Nephron progenitor cell (in vitro differentiated cells): ENCODE results near the gene EGR2.

ENCODE experiments used
- DNase-seq: peaks from one replicate; pipeline ENCODE4 v3.0.0; 2021
- H3K27ac Mint-ChIP-seq: 2 replicates; pipeline ENCODE4 v1.8.0; 2021; ENCODE audit warnings: mild to moderate bottlenecking, moderate library complexity, mixed read lengths
- H3K27me3 Mint-ChIP-seq: 2 replicates; pipeline ENCODE4 v1.8.0; 2021; ENCODE audit warnings: mild to moderate bottlenecking, low read depth, mixed read lengths; ENCODE audit not compliant: poor library complexity
- H3K36me3 Mint-ChIP-seq: 2 replicates; pipeline ENCODE4 v1.8.0; 2021; ENCODE audit warnings: low read depth, mixed read lengths
- H3K4me1 Mint-ChIP-seq: 2 replicates; pipeline ENCODE4 v1.8.0; 2021; ENCODE audit warnings: mixed read lengths
- H3K4me3 Mint-ChIP-seq: 2 replicates; pipeline ENCODE4 v1.8.0; 2021; ENCODE audit warnings: mild to moderate bottlenecking, moderate library complexity, mixed read lengths
- H3K9me3 Mint-ChIP-seq: 2 replicates; pipeline ENCODE4 v1.8.0; 2021; ENCODE audit warnings: mild to moderate bottlenecking, moderate library complexity, mixed read lengths
- CTCF ChIP-seq: fragments of 200-600 bp; sonication (generic); IDR thresholded peaks from 2 replicates; pipeline ENCODE4 v1.5.0; 2021; ENCODE audit warnings: antibody characterized with exemption

The EGR2 gene

DNA sequence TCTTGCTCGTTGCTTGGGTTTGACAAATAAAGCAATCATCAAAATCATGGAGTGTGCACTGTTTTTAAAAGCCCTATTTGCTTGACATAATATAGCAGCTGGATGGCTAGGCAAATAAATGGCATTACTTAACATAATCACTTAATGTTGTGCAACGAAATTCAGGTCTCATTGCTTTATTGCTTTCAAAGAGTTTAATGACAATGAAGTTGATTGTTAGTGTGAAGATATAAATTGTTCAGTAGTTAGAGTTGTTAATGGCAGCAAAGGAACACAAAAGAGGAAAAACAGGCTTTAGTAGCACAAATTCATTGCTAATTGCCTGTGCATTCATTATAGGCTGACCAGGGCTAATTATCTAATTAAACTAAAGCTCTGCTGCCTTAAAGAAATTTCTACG lies 19.3 kb downstream of the EGR2 start:
- Mint-ChIP-seq H3K9me3 (no peaks in the 10 kb centered on the region), H3K4me1 (peaks cover 29% of the 10 kb centered on the region), H3K4me3 (no peak overlapping the region), H3K36me3 (no peaks in the 10 kb centered on the region), H3K27ac (no peak overlapping the region), H3K27me3 (peaks cover 16% of the 10 kb centered on the region)
- no peak for TF ChIP-seq CTCF
- DNase-seq, result no peak

GRCh38 chr10:62795762-62796161 lies 20.4 kb downstream of the EGR2 start:
- Mint-ChIP-seq H3K4me1 (peaks cover 29% of the 10 kb centered on the region), H3K9me3 (no peaks in the 10 kb centered on the region), H3K27ac (no peak overlapping the region), H3K4me3 (no peak overlapping the region), H3K27me3 (peaks cover 16% of the 10 kb centered on the region), H3K36me3 (no peaks in the 10 kb centered on the region)
- TF ChIP-seq CTCF, result no peak
- DNase-seq, result no peak

GRCh38 chr10:62795100-62795499 lies 21.1 kb downstream of the EGR2 start:
- H3K36me3 Mint-ChIP-seq, result no peaks in the 10 kb centered on the region
- no peaks in the 10 kb centered on the region for H3K9me3 Mint-ChIP-seq
- no peak overlapping the region for H3K4me3 Mint-ChIP-seq
- no peak for DNase-seq
- peaks cover 29% of the 10 kb centered on the region for H3K4me1 Mint-ChIP-seq
- TF ChIP-seq CTCF, result no peak
- no peak overlapping the region for H3K27ac Mint-ChIP-seq
- peaks cover 16% of the 10 kb centered on the region for H3K27me3 Mint-ChIP-seq

GRCh38 chr10:62794306-62794705 lies 21.9 kb downstream of the EGR2 start:
- Mint-ChIP-seq H3K9me3 (no peaks in the 10 kb centered on the region), H3K4me1 (peaks cover 29% of the 10 kb centered on the region), H3K4me3 (no peak overlapping the region), H3K36me3 (no peaks in the 10 kb centered on the region), H3K27me3 (peaks cover 14% of the 10 kb centered on the region), H3K27ac (no peak overlapping the region)
- DNase-seq, result no peak
- TF ChIP-seq CTCF, result no peak

- H3K9me3 Mint-ChIP-seq, result peaks cover 8% of the 10 kb centered on the region
- no peak for TF ChIP-seq CTCF
- DNase-seq, result no peak
- H3K4me3 Mint-ChIP-seq, result no peak overlapping the region
- H3K27me3 Mint-ChIP-seq, result peaks cover 6% of the 10 kb centered on the region
- H3K27ac Mint-ChIP-seq, result no peak overlapping the region
- no peaks in the 10 kb centered on the region for H3K36me3 Mint-ChIP-seq
- H3K4me1 Mint-ChIP-seq, result peaks cover 16% of the 10 kb centered on the region
These were observed 23.9 kb downstream of the EGR2 start for GRCh38 chr10:62792261-62792660.

- H3K27ac Mint-ChIP-seq, result no peak overlapping the region
- no peak for DNase-seq
These were observed 25.6 kb downstream of the EGR2 start for GRCh38 chr10:62790571-62790970.

More at GRCh38 chr10:62790571-62790970, 25.6 kb downstream of the EGR2 start:
- Mint-ChIP-seq H3K36me3 (peaks cover 4% of the 10 kb centered on the region), H3K27me3 (no peaks in the 10 kb centered on the region), H3K4me3 (no peak overlapping the region), H3K9me3 (peaks cover 25% of the 10 kb centered on the region), H3K4me1 (peaks cover 6% of the 10 kb centered on the region)
- no peak for TF ChIP-seq CTCF
